Loucy (cell line): ENCODE measurements around the gene BRINP2.

ENCODE experiments used
- H2AFZ ChIP-seq: fragments of 200-600 bp; sonication (generic); 2 replicates; pipeline ENCODE4 v1.6.0; 2016; ENCODE audit warnings: antibody characterized with exemption, mild to moderate bottlenecking, low read length, moderate library complexity
- H3F3A ChIP-seq: fragments of 200-600 bp; 2 replicates; pipeline ENCODE4 v1.6.0; 2016; ENCODE audit warnings: antibody characterized with exemption, low read depth, mild to moderate bottlenecking
- H3K27me3 ChIP-seq: fragments of 200-600 bp; sonication (generic); 2 replicates; pipeline ENCODE4 v1.6.1; 2014; ENCODE audit warnings: low read length, mild to moderate bottlenecking; ENCODE audit not compliant: insufficient read depth, poor library complexity, severe bottlenecking
- H3K36me3 ChIP-seq: fragments of 200-600 bp; sonication (generic); 2 replicates; pipeline ENCODE4 v1.6.1; 2016; ENCODE audit warnings: low read length; ENCODE audit not compliant: insufficient read depth
- H3K4me1 ChIP-seq: fragments of 200-600 bp; sonication (generic); 2 replicates; pipeline ENCODE4 v1.5.1; 2014; ENCODE audit warnings: low read length, mild to moderate bottlenecking; ENCODE audit not compliant: insufficient read depth, poor library complexity, severe bottlenecking
- H3K4me2 ChIP-seq: fragments of 200-600 bp; sonication (generic); 2 replicates; pipeline ENCODE4 v1.6.0; 2014; ENCODE audit warnings: antibody characterized with exemption, low read length, low read depth, mild to moderate bottlenecking; ENCODE audit not compliant: poor library complexity, severe bottlenecking
- H3K4me3 ChIP-seq: fragments of 200-600 bp; sonication (generic); 2 replicates; pipeline ENCODE4 v1.5.1; 2014; ENCODE audit warnings: low read length, mild to moderate bottlenecking, mixed read lengths; ENCODE audit not compliant: poor library complexity, severe bottlenecking
- H3K79me2 ChIP-seq: fragments of 200-600 bp; sonication (generic); 2 replicates; pipeline ENCODE4 v1.6.1; 2014; ENCODE audit warnings: low read length; ENCODE audit not compliant: insufficient read depth
- H3K9ac ChIP-seq: fragments of 200-600 bp; sonication (generic); 2 replicates; pipeline ENCODE4 v1.6.0; 2014; ENCODE audit warnings: mild to moderate bottlenecking, low read depth, low read length, moderate library complexity; ENCODE audit not compliant: poor library complexity, severe bottlenecking
- H3K9me2 ChIP-seq: fragments of 200-600 bp; sonication (generic); replicated peaks from 2 replicates; pipeline ENCODE4 v1.6.1; 2016; ENCODE audit warnings: low read depth, low read length, mixed read lengths
- H3K9me3 ChIP-seq: fragments of 200-600 bp; sonication (generic); 2 replicates; pipeline ENCODE4 v1.6.1; 2014; ENCODE audit warnings: mild to moderate bottlenecking, antibody characterized with exemption, low read length, low read depth; ENCODE audit not compliant: insufficient read depth
- H4K20me1 ChIP-seq: fragments of 200-600 bp; sonication (generic); 2 replicates; pipeline ENCODE4 v1.6.0; 2014; ENCODE audit warnings: antibody characterized with exemption, low read length, mild to moderate bottlenecking; ENCODE audit not compliant: insufficient read depth, poor library complexity, severe bottlenecking
- CTCF ChIP-seq: fragments of 200-600 bp; sonication (generic); conservative IDR thresholded peaks from 2 replicates; pipeline ENCODE4 v1.5.1; 2014; ENCODE audit warnings: mild to moderate bottlenecking, antibody characterized with exemption, low read length
- EZH2phosphoT487 ChIP-seq: fragments of 200-600 bp; IDR thresholded peaks from 2 replicates; pipeline ENCODE4 v1.6.1; 2018; ENCODE audit warnings: antibody characterized with exemption, mild to moderate bottlenecking, moderate library complexity, borderline replicate concordance

Gene BRINP2

DNA sequence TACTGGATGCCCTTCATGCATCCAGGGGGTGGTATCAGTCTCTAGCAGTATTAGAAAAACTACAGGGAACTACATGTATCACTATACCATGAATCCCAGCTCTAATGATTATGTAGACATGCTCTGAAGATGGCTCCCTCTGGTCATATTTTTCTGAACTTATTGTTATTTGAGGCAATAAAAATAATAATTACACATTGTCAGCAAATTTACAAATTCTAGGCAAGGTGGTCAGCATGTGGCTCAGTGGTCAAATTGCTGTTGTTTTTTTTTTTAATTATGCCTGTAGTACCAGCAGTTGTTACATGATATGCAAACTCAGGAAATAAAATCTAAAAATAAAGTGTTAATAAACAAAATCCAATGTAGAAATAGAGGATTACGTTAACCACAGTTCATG, 28.7 kb upstream of the BRINP2 start:
- Histone ChIP-seq H3K36me3 (no peaks in the 10 kb centered on the region), H4K20me1 (no peaks in the 10 kb centered on the region), H3K9ac (no peak overlapping the region), H3K4me1 (peaks cover 4% of the 10 kb centered on the region), H3K4me2 (no peak overlapping the region), H2AFZ (no peak overlapping the region), H3K9me2 (no peaks in the 10 kb centered on the region), H3K9me3 (no peaks in the 10 kb centered on the region), H3K4me3 (no peak overlapping the region), H3K79me2 (no peaks in the 10 kb centered on the region), H3K27me3 (no peaks in the 10 kb centered on the region), H3F3A (no peaks in the 10 kb centered on the region)
- TF ChIP-seq CTCF (no peak), EZH2phosphoT487 (no peak)

- Histone ChIP-seq H3K4me1 (peaks cover 4% of the 10 kb centered on the region), H3F3A (no peaks in the 10 kb centered on the region), H2AFZ (no peak overlapping the region), H3K36me3 (no peaks in the 10 kb centered on the region), H4K20me1 (no peaks in the 10 kb centered on the region), H3K9me3 (no peaks in the 10 kb centered on the region), H3K9me2 (no peaks in the 10 kb centered on the region), H3K9ac (no peak overlapping the region), H3K79me2 (no peaks in the 10 kb centered on the region), H3K4me2 (no peak overlapping the region), H3K4me3 (no peak overlapping the region), H3K27me3 (no peaks in the 10 kb centered on the region)
- no peak for TF ChIP-seq CTCF
- no peak for TF ChIP-seq EZH2phosphoT487
These were observed 27.9 kb upstream of the BRINP2 start for GRCh38 chr1:177142791-177143271.

DNA sequence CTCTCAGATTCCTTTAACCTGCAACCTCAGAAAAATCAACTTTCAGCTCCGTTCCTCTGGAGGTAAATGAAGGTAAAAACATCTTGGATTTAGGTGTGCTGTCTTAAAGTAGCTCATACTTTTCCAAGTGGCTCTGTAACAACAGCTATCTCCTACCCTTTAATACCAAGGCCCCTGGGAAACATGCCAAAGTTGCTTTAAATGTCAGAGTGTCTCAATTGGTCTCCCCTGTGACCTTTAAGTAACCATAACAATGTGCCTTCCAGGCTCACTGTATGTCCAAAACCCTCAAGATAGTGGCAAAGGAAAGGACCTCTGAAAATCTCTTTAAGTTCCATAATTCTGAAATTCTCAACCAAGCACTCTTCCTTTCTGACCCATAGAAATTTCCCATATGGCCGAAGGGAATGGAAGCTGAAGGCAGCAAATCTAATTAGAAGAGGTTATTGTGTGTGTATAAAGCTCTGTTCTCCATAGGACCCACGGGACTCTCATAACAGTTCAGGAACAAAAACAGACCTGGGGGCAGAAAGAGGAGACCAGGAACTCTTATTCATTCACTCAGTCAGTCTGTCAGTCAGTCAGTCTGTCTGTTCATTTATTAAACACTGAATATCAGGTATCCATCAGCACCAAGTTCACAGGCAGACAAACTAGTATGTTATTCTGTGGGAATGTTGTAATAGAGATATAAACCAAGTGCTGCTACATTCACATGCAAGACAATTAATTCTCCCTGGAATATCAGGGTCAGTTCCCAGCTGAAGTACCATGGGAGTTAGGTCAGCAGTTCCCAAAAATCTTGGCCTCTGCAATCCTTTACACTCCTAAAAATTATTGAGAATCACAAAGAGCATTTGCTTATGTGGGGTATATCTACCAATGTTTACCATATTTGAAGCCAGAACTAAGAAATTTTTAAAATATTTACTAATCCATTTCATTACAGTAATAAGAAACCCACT, 25.4 kb upstream of the BRINP2 start:
- no peaks in the 10 kb centered on the region for H3K79me2 ChIP-seq
- no peaks in the 10 kb centered on the region for H3F3A ChIP-seq
- no peak overlapping the region for H2AFZ ChIP-seq
- H3K4me2 ChIP-seq, result no peak overlapping the region
- no peaks in the 10 kb centered on the region for H3K27me3 ChIP-seq
- H3K9me3 ChIP-seq, result no peaks in the 10 kb centered on the region
- no peak overlapping the region for H3K4me3 ChIP-seq
- no peaks in the 10 kb centered on the region for H4K20me1 ChIP-seq
- no peaks in the 10 kb centered on the region for H3K36me3 ChIP-seq
- no peaks in the 10 kb centered on the region for H3K9me2 ChIP-seq
- no peak overlapping the region for H3K9ac ChIP-seq
- TF ChIP-seq CTCF, result no peak
- TF ChIP-seq EZH2phosphoT487, result no peak
- peaks cover 8% of the 10 kb centered on the region for H3K4me1 ChIP-seq
